Uterus (tissue), 4 donors: Measurements from ENCODE around the gene ZDHHC1. TPM values are rescaled to one million over a fixed set of nuclear protein-coding genes. Genes with fewer than 3 reads are reported as not detected.
A peak's percentile ranks its signal among the peaks of the same experiment; 100 is the strongest.

Experiments
- DNase-seq, 2 donors: peaks; one replicate each; pipeline ENCODE4 v3.0.0-alpha.2; 2019 to 2020
- H3K27ac ChIP-seq, 2 donors: fragments of 200-600 bp; sonication (generic); 1 replicate in 1 of 2; 2 replicates in 1 of 2; pipeline ENCODE4 v1.5.1; 2016 to 2018
- H3K27me3 ChIP-seq, 2 donors: fragments of 200-600 bp; sonication (generic); one replicate each; pipeline ENCODE4 v1.5.1; 2018 to 2019; ENCODE audit warnings: control low read depth in 1 of 2
- H3K36me3 ChIP-seq, 2 donors: fragments of 200-600 bp; sonication (generic); one replicate each; pipeline ENCODE4 v1.5.1; 2019; ENCODE audit warnings: control low read depth in 1 of 2
- H3K4me1 ChIP-seq, 2 donors: fragments of 200-600 bp; sonication (generic); one replicate each; pipeline ENCODE4 v1.5.1; 2018 to 2019; ENCODE audit warnings: control low read depth in 1 of 2
- H3K4me3 ChIP-seq, 2 donors: fragments of 200-600 bp; sonication (generic); 1 replicate in 1 of 2; 2 replicates in 1 of 2; pipeline ENCODE4 v1.5.1; 2018 to 2019; ENCODE audit warnings: mild to moderate bottlenecking in 1 of 2
- H3K9me3 ChIP-seq, 2 donors: fragments of 200-600 bp; sonication (generic); one replicate each; pipeline ENCODE4 v1.5.1; 2019; ENCODE audit warnings: control low read depth in 1 of 2
- POLR2A ChIP-seq, 2 donors: fragments of 450-650 bp; IDR thresholded peaks; one replicate each; pipeline ENCODE4 v1.6.1; 2016; ENCODE audit warnings: antibody characterized with exemption in 2 of 2, mild to moderate bottlenecking in 1 of 2, moderate library complexity in 1 of 2
- intact Hi-C: fragments of 100-400 bp; cut with DNase I; formaldehyde crosslinking; loops from one replicate; pipeline ENCODE4 v1.15.1; 2023; ENCODE audit warnings: low total_unique reads
- total RNA-seq, 4 donors: library from RNA; depleted of rRNA in 3 of 4; stranded (reverse); fragments of >200 nt in 3 of 4; gene quantifications; one replicate each; pipeline versions ENCODE4 v1.1.0 to v1.2.4, GENCODE V29; 2014 to 2023
- TF ChIP-seq, protein P1 (sequence below), 4 experiments: fragments of 200-600 bp in 2 of 4; fragments of 450-650 bp in 2 of 4; sonication (generic) in 2 of 4; IDR thresholded peaks; one replicate each; pipeline ENCODE4 v1.5.1; 2016 to 2019; ENCODE audit warnings: antibody characterized with exemption in 4 of 4, mild to moderate bottlenecking in 2 of 4, moderate library complexity in 1 of 4
- donor health status: DM: yes; HTN: yes; CAD: no.

The ZDHHC1 gene
- total RNA-seq, 4 donors from 2014 or later = 14.7 to 30.6 (median 25.6) TPM

DNA sequence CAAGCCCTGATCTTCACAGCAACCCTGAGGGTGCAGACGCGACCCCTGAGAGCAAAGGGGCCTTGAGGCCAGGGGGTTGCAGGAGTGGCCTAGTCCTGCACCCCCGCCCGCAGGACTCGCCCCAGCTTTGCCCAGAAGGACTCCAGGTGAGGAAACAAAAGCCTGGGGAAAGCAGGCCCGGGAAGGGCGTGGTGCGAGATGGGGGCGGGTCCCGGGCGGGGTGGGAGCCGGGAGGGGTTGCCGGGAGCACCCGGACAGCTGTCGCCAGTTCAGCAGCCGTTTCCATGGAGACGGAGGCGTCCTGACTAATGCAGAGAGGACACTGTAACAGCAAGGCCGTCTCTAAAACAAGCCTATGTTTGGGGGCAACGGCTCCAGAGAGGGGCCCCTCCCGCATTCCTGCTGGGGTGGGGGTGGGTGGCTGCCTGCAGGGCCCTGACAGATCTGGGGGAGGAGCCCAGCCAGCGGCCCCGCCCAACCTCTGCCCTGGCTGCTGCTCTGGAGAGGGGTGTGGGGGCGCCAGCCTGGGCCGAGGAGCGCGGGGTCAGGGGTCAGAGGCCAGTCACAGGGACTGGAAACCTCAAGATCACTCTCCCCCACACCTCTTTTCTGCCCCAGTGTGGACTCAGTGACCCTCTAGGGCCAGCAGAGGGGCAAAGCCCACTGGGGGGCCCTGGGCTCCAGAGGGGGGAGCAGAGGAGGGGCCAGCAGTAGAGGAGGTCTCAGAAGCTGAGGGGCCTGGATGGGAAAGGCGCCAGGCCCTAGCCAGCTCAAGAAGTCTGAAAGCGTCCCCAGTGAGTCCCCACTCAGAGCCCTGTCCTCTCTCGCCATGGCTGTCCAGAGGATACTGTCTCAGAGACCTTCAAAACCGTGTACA lies 19.9 kb downstream of the ZDHHC1 start:
- intact Hi-C loops = no loop called here

GRCh38 chr16:67395458-67396158 lies 20.7 kb downstream of the ZDHHC1 start:
- Histone ChIP-seq H3K27ac (peak overlapping the region in 1 of 2 donors; percentile 63), H3K9me3 (no peaks in the 10 kb centered on the region), H3K4me3 (no peak overlapping the region), H3K36me3 (no peaks in the 10 kb centered on the region), H3K27me3 (no peaks in the 10 kb centered on the region), H3K4me1 (peaks cover 0 to 28% of the 10 kb centered on the region in 2 donors)
- DNase-seq = no peak
- TF ChIP-seq, protein P1, sequence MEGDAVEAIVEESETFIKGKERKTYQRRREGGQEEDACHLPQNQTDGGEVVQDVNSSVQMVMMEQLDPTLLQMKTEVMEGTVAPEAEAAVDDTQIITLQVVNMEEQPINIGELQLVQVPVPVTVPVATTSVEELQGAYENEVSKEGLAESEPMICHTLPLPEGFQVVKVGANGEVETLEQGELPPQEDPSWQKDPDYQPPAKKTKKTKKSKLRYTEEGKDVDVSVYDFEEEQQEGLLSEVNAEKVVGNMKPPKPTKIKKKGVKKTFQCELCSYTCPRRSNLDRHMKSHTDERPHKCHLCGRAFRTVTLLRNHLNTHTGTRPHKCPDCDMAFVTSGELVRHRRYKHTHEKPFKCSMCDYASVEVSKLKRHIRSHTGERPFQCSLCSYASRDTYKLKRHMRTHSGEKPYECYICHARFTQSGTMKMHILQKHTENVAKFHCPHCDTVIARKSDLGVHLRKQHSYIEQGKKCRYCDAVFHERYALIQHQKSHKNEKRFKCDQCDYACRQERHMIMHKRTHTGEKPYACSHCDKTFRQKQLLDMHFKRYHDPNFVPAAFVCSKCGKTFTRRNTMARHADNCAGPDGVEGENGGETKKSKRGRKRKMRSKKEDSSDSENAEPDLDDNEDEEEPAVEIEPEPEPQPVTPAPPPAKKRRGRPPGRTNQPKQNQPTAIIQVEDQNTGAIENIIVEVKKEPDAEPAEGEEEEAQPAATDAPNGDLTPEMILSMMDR (IDR thresholded peaks at IDR 0.05) = no peak
- no peak for TF ChIP-seq POLR2A (IDR thresholded peaks at IDR 0.05)
- intact Hi-C loops = no loop called here

More for the DNA sequence above, 19.9 kb downstream of the ZDHHC1 start:
- Histone ChIP-seq H3K4me1 (peaks cover 0 to 28% of the 10 kb centered on the region in 2 donors), H3K27ac (peak overlapping the region; percentile 57 to 63), H3K9me3 (no peaks in the 10 kb centered on the region), H3K27me3 (no peaks in the 10 kb centered on the region), H3K4me3 (no peak overlapping the region), H3K36me3 (no peaks in the 10 kb centered on the region)
- TF ChIP-seq, protein P1 (IDR thresholded peaks at IDR 0.05) = no peak
- no peak for TF ChIP-seq POLR2A (IDR thresholded peaks at IDR 0.05)
- peak; percentile 73 to 79 for DNase-seq

DNA sequence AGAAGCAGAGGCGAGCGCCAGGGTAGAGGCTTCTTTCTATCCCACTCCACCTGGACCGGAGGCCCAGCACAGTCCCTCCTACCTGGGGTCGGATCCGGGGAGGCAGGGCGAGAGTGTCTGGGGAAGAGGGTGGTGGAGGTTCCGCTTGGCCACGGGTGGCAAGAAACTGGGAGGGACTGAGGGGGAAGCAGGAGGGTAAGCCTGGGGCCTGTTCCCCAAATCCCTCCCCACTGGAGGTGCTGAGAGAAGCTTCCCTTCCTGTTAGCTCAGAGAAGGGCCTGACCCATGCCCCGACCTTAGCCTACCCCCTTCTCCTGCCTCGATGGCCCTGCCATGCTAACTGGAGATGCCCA lies 21.2 kb downstream of the ZDHHC1 start:
- Histone ChIP-seq H3K36me3 (no peaks in the 10 kb centered on the region), H3K4me1 (peaks cover 0 to 28% of the 10 kb centered on the region in 2 donors), H3K27ac (peak overlapping the region in 1 of 2 donors; percentile 71), H3K27me3 (no peaks in the 10 kb centered on the region), H3K4me3 (no peak overlapping the region), H3K9me3 (no peaks in the 10 kb centered on the region)
- no peak for TF ChIP-seq POLR2A (IDR thresholded peaks at IDR 0.05)
- TF ChIP-seq, protein P1 (IDR thresholded peaks at IDR 0.05) = no peak
- DNase-seq = no peak
- intact Hi-C loops = no loop called here

GRCh38 chr16:67394155-67395104 lies 21.8 kb downstream of the ZDHHC1 start:
- Histone ChIP-seq H3K4me1 (peaks cover 0 to 28% of the 10 kb centered on the region in 2 donors), H3K27me3 (no peaks in the 10 kb centered on the region), H3K9me3 (no peaks in the 10 kb centered on the region), H3K4me3 (peak overlapping the region in 1 of 2 donors; percentile 28), H3K36me3 (no peaks in the 10 kb centered on the region), H3K27ac (peak overlapping the region; percentile 54 to 71)
- intact Hi-C loops = no loop called here
- TF ChIP-seq, protein P1 (IDR thresholded peaks at IDR 0.05) = no peak
- no peak for TF ChIP-seq POLR2A (IDR thresholded peaks at IDR 0.05)
- DNase-seq = no peak
